ENCODE measurements around the gene TRAPPC10.

TRAPPC10 gene

GRCh38 chr21:44006017-44006619, 6.0 kb upstream of the TRAPPC10 start:
- DNase-seq, result no peak

DNA sequence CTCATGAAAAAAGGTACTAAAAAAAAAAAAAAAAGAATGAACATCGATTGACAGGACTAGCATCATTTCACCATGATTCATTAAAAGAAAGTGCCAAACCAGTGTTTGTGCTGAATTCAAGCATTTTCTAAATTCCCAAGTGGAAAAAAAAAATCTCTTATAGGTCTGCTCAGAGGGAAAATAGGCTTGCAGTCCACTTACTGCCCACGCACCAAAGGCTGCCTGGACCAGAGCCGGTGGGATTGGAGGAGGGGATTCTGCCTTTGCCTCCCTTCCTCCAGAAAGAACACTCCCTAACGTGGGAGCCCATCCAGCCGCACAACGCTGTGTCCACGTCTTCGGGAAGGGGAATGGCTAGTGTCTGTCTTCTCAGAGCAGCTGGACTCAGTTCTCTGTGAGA, 5.5 kb upstream of the TRAPPC10 start:
- DNase-seq, result no peak

- no peak for DNase-seq
These were observed 1.7 kb upstream of the TRAPPC10 start for GRCh38 chr21:44010429-44010828.

DNA sequence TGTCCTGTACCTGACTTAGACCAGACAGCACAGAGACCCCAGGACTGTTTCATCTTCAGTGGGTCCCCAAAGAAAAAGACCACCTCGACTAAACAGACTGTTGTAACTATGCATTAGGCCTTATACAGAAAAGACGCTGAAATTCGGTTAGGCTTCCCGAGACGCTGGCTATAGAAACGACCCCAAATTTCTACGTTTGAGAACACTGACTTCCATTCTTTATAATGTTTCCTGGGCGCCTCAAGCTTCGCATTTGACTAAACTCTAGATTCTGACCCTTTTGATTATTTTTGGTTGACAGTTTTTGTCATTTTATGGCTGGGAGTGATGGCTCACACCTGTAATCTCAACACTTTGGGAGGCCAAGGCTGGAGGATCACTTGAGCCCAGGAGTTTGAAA, 986 bp upstream of the TRAPPC10 start:
- no peak for DNase-seq

DNA sequence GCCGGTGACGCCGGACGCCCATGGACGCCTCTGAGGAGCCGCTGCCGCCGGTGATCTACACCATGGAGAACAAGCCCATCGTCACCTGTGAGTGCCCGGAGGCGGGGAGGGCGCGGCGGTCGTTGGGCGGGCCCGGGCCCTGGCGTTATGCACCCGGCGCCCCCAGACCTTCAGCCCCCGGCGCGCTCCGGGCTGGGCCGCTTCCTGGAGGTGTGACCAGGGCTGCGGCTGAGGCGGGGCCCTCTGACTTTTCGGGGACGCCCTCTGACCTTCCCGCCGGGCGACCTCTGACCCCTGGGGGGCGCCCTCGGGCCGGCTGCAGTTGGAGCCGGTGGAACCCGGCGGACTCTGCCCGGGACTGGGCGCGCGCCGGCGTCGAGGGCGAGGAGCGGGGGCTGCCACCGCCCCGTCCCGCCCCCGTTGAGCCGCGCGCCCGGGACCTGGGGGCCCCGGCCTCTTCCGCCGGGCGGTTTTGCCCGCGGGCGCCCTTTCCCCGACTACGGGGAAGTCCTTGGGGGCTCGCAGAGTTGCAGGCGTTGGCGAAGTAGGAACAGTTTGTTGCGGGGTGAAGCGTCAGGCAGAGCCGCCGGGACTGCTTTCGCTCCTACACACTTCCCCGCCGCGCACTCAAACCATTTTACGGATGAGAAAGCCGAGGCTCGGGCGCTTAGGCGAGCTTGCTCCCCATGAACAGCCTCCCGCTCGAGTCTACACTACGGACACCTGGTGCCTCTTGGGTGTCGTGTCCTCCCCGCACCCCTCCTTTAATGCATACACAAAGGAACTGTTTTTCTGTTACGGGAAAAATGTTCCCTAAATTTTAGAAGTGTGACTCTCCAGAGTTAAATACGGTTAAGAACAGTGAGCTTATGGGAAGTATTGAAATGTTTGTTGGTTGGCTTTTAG, 618 bp downstream of the TRAPPC10 start:
- peak; percentile 68 for DNase-seq

GRCh38 chr21:44013380-44014088, 1.4 kb downstream of the TRAPPC10 start:
- no peak for DNase-seq

GRCh38 chr21:44017601-44018000, 5.5 kb downstream of the TRAPPC10 start:
- no peak for DNase-seq

DNA sequence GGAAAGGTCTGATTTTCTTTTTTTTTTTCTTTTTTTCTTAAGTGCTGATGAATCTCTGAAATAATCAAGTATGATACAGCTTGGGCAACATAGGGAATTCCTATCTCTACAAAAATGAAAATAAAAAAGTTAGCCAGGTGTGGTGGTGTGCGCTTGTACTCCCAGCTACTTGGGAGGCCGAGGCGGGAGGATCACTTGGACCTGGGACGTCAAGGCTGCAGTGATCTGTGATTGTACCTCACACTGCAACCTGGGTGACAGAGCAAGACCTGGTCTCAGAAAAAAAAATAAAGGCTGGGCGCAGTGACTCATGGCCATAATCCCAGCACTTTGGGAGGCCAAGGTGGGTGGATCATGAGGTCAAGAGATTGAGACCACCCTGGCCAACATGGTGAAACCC, 6.0 kb downstream of the TRAPPC10 start:
- DNase-seq, result no peak

GRCh38 chr21:44018813-44019567, 6.9 kb downstream of the TRAPPC10 start:
- no peak for DNase-seq

DNA sequence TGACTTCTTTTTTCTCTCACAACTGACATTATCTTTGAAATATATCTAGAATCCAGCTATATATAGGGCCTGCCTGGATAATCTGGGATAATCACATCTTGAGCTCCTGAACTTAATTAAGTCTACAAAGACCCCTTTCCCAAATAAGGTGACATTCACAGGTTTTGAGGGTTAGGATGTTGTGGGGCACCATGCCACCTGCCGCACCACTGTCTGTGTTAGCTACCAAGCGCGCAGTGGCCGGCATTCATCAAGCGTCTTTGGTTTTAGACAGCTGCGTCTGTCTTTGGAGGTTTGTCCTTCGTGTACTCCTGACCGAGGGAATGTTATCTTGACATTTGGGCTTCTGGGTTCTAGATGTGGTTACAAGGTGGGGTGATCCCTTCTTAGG, 7.5 kb downstream of the TRAPPC10 start:
- DNase-seq, result no peak

GRCh38 chr21:44020551-44020950, 8.4 kb downstream of the TRAPPC10 start:
- DNase-seq, result no peak

DNA sequence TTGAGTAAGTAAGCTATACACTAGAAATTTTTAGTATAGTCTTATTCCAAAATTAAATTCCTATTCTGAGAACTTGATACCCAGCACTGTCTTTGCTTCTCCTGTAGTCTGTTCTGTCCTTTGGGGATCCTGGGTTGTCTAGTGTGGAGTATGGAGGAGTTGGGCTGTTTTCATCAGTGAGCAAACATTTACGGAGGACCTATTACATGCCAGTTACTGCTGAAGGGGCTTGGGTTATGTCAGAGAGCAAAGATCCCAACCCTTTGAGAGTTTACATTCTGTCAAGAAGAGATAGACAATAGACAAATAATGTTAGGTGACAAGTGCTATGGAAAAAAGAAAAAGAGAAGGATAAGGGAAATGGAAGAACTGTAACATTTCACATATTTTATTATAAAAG, 9.0 kb downstream of the TRAPPC10 start:
- DNase-seq, result no peak

- DNase-seq, result no peak
These were observed 12.1 kb downstream of the TRAPPC10 start for GRCh38 chr21:44024257-44024656.

GRCh38 chr21:44024887-44025353, 12.8 kb downstream of the TRAPPC10 start:
- peak; percentile 43 for DNase-seq

DNA sequence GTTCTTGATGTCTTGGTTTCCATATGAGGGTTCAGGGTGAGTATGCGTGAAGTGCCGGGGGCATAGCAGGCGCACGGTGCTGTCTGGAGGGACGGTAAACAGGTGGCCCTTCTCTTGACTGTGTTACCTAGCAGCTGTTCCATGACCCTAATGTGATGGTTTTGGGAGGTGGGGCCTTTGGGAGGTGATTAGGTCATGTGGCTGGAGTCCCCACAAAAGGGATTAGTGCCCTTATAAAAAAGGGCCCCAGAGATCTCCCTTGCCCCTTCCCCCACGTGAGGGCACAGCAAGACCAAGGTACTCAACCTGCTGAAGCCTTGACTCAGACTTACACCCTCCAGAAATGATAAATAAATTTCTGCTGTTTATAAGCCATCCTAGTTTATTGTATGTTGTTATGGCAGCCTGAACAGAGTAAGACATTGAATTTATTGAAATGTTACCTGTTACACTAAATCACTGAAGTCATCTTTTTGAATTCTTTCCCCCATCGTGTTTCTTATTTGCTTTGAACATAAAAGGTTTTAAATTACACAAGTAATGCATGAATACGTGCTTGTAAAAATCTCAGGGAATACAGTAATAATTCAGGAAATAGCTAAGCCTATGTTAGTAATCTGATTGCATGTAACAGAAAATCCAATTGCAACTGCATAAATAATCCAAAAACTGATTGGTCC, 15.6 kb downstream of the TRAPPC10 start:
- DNase-seq, result no peak

DNA sequence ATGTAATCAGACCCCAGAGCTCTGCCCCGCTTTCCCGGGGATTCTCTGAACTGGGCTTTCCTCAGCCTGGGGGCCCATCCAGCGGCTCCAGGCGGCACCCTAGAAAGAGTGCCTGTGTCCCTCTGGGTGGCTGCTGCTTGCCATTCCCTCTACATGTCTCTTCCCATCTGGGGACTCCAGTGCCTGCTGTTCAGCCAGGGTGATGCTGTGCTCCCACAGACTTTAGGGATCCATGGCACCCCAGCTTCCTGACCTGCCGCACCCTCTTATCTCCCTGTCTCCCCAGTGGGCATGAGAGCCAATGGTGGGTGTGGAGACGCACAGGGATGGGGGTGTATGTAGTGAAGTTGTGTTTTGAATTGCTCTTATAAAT, 16.2 kb downstream of the TRAPPC10 start:
- no peak for DNase-seq

- DNase-seq, result no peak
These were observed 17.5 kb downstream of the TRAPPC10 start for GRCh38 chr21:44029460-44030087.

GRCh38 chr21:44035244-44035643, 23.1 kb downstream of the TRAPPC10 start:
- DNase-seq, result no peak

GRCh38 chr21:44038063-44038462, 26.0 kb downstream of the TRAPPC10 start:
- DNase-seq, result no peak

- DNase-seq, result no peak
These were observed 27.7 kb downstream of the TRAPPC10 start for GRCh38 chr21:44039828-44040227.

DNA sequence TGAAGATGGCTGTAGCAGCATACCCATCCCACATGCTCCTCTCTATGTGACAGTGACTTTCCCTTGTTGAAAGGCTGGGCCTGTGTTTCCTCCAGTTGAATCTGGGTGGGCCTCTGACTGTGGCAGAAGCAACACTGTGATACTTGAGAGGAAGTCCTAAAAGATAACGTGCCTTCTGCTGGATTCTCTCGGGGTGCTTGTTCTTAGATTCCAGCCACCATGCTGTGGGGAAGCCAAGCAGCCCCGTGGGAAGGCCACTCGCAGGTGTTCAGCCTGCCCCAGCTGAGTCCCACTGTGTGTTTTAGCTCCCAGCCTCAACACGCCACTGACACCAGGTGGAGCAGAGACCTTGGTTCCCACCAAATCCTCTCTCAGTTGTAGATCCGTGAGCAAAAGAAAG, 31.5 kb downstream of the TRAPPC10 start:
- DNase-seq, result no peak

DNA sequence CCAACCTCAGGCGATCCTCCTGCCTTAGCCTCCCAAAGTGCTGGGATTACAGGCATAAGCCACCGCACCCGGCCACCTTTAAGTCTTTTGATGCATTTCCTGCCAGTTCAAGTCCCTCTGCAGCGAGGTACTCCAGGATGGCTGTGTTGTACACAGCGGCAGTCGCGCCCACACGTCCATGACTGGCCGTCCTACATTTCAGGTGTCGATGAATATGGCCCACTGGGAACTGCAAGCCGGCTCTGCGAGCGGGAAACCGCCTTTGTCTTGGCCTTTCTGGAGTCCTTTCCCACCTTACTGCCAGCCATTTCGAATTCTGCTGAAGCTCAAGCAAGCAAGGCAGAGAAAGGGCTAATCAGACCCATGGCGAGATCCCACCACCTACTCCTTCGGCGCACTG, 34.6 kb downstream of the TRAPPC10 start:
- no peak for DNase-seq
